ENCODE measurements around the gene SH3RF1. TPM values are rescaled to one million over a fixed set of nuclear protein-coding genes. Genes with fewer than 3 reads are reported as not detected.

Gene SH3RF1
- total and polyA plus RNA-seq, 11 donors = 1.7 to 17.2 (median 8.9) TPM

GRCh38 chr4:169220854-169221411, 49.8 kb downstream of the SH3RF1 start:
- no peak for TF ChIP-seq POLR2A (IDR thresholded peaks at IDR 0.05)
- no peak for TF ChIP-seq CTCF (IDR thresholded peaks at IDR 0.05)
- no peaks in the 10 kb centered on the region for H3K9me3 ChIP-seq
- intact Hi-C loops (cut with DNase I) = no loop called here
- H3K27ac ChIP-seq = no peak overlapping the region
- ATAC-seq (no peak), DNase-seq (no peak)
- no peaks in the 10 kb centered on the region for H3K36me3 ChIP-seq
- H3K4me1 ChIP-seq = peaks cover 0 to 29% (median 16%) of the 10 kb centered on the region in 12 donors
- WGBS, 4 donors = 80 to 90% (median 89%) methylated on average over 7 of the region's 7 CpGs
- no peaks in the 10 kb centered on the region for H3K27me3 ChIP-seq
- no peak overlapping the region for H3K4me3 ChIP-seq

GRCh38 chr4:169220447-169220846, 50.3 kb downstream of the SH3RF1 start:
- no peak for ATAC-seq
- TF ChIP-seq CTCF (IDR thresholded peaks at IDR 0.05) = no peak
- no peak for TF ChIP-seq POLR2A (IDR thresholded peaks at IDR 0.05)
- 92 to 99% (median 98%) methylated on average over 3 of the region's 3 CpGs for WGBS, 4 donors
- Histone ChIP-seq H3K4me1 (peaks cover 0 to 24% (median 11%) of the 10 kb centered on the region in 12 donors), H3K9me3 (no peaks in the 10 kb centered on the region), H3K4me3 (no peak overlapping the region), H3K27ac (no peak overlapping the region), H3K27me3 (no peaks in the 10 kb centered on the region), H3K36me3 (no peaks in the 10 kb centered on the region)
- intact Hi-C loops (cut with DNase I) = no loop called here
- DNase-seq = no peak

- peaks cover 0 to 2% (median 0%) of the 10 kb centered on the region in 12 donors for H3K9me3 ChIP-seq
- H3K36me3 ChIP-seq = no peaks in the 10 kb centered on the region
- H3K4me1 ChIP-seq = peaks cover 0 to 18% (median 6%) of the 10 kb centered on the region in 12 donors
- WGBS, 4 donors = 82 to 89% (median 86%) methylated on average over 2 of the region's 2 CpGs
- H3K4me3 ChIP-seq = no peak overlapping the region
- ATAC-seq (peak in 2 of 4 donors; percentile 52 to 65), DNase-seq (no peak)
- TF ChIP-seq CTCF (IDR thresholded peaks at IDR 0.05) (no peak), POLR2A (IDR thresholded peaks at IDR 0.05) (no peak)
- H3K27ac ChIP-seq = no peak overlapping the region
- H3K27me3 ChIP-seq = no peaks in the 10 kb centered on the region
- intact Hi-C loops (cut with DNase I) = no loop called here
Observed at GRCh38 chr4:169219440-169219839, 51.3 kb downstream of the SH3RF1 start.

GRCh38 chr4:169215656-169216055, 55.1 kb downstream of the SH3RF1 start:
- TF ChIP-seq CTCF (IDR thresholded peaks at IDR 0.05) (no peak), POLR2A (IDR thresholded peaks at IDR 0.05) (no peak)
- Histone ChIP-seq H3K4me1 (peaks cover 0 to 15% (median 6%) of the 10 kb centered on the region in 12 donors), H3K27me3 (no peaks in the 10 kb centered on the region), H3K9me3 (peaks cover 0 to 8% (median 3%) of the 10 kb centered on the region in 12 donors), H3K27ac (no peak overlapping the region), H3K4me3 (no peak overlapping the region), H3K36me3 (no peaks in the 10 kb centered on the region)
- intact Hi-C loops (cut with DNase I) = no loop called here
- WGBS, 4 donors = 68 to 86% (median 79%) methylated on average over 4 of the region's 4 CpGs
- DNase-seq = no peak
- no peak for ATAC-seq
